GM10266 (cell line): Measurements from ENCODE around the gene CCL25.

Experiments
- DNase-seq: peaks from one replicate; pipeline ENCODE4 v3.0.0; 2012; ENCODE audit errors: extremely low spot score
- CTCF ChIP-seq: IDR thresholded peaks from 2 replicates; pipeline ENCODE4 v1.5.1; 2012; ENCODE audit warnings: mild to moderate bottlenecking, low read depth; ENCODE audit not compliant: control insufficient read depth, insufficient read depth; ENCODE audit errors: missing control alignments

The CCL25 gene

GRCh38 chr19:8036434-8037099 lies 16.0 kb upstream of the CCL25 start:
- TF ChIP-seq CTCF = no peak
- no peak for DNase-seq

GRCh38 chr19:8038815-8039214 lies 13.7 kb upstream of the CCL25 start:
- no peak for TF ChIP-seq CTCF
- DNase-seq = no peak

DNA sequence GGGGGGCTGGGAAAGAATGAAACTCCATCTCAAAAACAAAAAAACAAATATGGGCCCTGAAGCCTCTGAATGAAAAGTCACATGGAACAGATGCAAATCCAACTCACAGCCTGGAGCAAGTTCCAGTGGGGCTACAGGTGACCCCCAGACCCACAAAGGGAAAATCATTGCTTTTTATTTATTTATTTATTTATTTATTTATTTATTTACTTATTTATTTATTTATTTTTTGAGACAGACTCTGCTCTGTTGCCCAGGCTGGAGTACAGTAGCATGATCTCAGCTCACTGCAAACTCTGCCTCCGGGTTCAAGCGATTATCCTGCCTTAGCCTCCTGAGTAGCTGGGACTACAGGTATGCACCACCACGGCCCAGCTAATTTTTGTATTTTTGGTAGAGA lies 13.3 kb upstream of the CCL25 start:
- TF ChIP-seq CTCF = no peak
- no peak for DNase-seq

GRCh38 chr19:8041531-8041931 lies 11.0 kb upstream of the CCL25 start:
- no peak for TF ChIP-seq CTCF
- no peak for DNase-seq

- TF ChIP-seq CTCF = no peak
- no peak for DNase-seq
Measured at GRCh38 chr19:8042900-8043299, 9.7 kb upstream of the CCL25 start.

GRCh38 chr19:8044018-8044417 lies 8.5 kb upstream of the CCL25 start:
- no peak for TF ChIP-seq CTCF
- no peak for DNase-seq

GRCh38 chr19:8045872-8046568 lies 6.5 kb upstream of the CCL25 start:
- no peak for TF ChIP-seq CTCF
- no peak for DNase-seq
